Activated CD8-positive, alpha-beta memory T cell treated with anti-CD3 and anti-CD28 coated beads for 24 hours (primary cell): ENCODE results near the gene ARHGEF1.

Source experiments
- DNase-seq: peaks from one replicate; pipeline ENCODE4 v3.0.0-alpha.2; 2020

The ARHGEF1 gene

DNA sequence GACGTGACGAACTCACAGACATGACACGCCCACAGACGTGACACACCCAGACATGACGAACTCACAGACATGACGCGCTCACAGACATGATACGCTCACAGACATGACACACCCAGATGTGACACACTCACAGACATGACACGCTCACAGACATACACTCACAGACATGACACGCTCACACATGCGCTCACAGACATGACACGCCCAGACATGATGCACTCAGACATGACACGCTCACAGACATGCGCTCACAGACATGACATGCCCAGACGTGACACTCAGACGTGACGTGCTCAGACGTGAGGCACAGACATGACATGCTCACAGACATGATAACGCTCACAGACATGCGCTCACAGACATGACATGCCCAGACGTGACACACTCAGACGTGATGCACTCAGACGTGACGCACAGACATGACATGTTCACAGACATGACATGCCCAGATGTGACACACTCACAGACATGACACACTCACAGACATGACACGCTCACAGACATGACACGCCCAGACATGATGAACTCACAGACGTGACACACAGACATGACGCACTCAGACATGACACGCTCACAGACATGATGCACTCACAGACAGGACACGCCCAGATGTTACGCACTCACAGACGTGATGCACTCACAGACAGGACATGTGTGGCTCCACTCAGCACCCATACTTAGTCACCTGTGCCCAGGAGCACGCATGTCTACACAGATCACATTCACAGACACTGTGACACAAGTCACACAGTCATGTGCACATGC is 37.1 kb downstream of the ARHGEF1 start:
- no peak for DNase-seq

DNA sequence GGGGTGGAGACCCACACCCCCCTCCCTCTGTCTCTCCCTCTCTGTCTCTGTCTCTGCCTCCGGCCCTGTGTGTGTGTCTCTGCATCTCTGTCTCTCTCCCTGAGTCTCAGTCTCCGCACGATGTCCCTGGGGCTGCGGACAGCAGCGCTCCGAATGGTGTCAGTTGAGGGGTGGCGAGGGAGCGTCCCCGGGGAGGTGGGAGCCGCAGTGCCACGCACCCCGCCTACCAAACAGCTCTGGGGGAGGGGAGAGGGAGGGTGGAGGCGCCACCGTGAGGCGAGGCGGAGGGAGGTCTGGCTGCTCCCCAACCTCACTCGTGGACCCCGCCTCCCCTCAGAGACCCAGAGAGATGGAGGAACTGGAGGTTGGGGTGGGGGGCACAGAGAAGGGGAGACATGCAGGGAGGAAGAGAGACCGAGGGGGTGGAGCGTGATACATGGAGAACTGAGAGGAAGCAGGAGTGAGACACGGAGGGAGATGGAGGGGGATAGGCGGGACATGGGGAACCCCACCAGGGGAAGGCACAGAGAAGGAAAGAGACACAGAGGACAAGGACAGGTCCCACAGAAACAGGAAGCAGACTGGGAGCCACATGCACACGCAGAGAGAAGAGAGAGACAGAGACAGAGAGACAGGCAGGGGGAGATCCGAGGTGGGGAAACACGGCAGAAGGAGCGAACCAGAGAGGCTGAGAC is 38.0 kb downstream of the ARHGEF1 start:
- no peak for DNase-seq

GRCh38 chr19:41921577-41922576 is 38.9 kb downstream of the ARHGEF1 start:
- no peak for DNase-seq

GRCh38 chr19:41922585-41922984 is 39.6 kb downstream of the ARHGEF1 start:
- no peak for DNase-seq

- no peak for DNase-seq
These were observed 40.2 kb downstream of the ARHGEF1 start for GRCh38 chr19:41923045-41923788.

DNA sequence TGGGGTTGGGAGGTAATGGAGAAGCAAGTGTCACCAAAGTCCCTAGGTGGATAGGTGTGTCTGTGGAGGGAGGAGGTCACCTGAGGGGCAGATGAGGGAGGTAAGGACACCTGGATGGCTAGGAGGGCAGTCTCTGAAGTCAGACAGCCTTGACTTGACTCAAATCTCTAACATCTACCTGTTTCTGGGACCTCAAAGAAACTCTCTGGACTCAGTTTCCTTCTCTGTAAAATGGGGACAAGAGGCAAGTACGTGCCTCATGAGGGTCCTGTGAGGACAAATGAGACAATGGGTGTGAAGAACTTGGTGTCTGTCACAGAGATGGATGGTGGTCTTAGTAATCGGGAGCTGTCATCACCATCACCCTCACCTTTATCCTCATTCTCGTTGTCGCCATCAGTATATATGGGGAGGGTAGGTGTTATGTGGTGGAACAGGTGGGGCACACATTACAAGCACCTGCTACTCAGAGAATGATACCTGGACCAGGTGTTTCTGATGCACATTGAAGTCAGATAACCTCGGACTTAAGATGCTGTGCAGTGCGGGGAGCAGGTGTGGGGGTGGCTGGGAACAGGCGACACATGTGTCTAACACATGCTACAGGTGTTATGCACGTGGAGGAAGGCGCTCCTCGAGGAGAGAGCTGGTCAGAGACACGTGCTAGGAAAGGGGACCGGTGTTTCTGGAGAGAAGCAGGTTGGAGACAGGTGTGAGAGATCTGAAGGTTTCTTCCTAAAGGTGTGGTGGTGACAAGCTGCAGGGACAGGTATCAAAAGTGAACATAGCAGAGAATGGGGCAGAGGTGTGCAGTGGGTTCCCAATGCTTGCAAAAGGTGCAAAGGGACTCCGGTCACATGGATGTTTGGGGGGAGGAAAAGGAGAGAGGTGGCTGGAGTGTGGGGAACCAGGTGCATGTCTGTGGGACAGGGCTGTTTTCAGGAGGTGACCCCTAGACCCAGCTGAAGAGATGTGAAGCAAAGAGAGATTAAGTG is 41.5 kb downstream of the ARHGEF1 start:
- DNase-seq = no peak

DNA sequence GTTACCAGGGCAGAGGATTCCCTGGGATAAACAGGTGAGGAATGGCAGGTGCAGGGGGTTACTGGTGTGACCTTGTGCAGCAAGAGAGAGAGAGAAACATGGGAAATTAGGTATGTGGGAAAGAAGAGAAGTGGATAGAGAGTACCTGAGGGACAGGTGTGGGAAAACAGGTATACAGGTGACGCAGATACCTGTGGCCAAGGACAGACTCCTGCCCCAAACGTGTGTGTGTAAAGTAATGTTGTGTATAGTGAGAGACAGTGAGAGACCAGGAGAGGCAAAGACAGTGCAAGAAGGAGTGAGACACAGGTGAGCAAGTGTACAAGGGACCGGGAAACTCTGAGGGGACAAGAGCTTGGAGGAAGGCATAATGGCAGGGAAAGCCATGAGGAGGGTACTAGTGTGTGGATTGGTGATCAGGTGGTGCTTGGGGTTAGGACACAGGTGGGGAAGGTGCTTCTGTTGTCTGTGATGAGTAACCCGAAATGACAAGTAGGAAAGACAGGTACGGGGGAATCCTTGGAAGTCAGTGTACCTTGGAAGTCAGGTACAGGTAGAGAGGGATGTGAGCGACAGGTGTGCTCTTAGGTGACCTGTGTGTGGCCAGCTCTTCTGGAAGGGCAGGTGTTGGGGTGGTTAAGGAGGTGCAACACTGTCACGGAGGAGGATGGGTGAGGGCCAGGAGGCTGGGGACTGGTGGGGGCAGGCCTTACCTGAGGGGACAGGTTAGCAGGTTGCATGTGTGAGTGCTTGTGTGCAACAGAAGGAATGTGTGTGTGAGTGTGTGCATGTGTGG is 42.4 kb downstream of the ARHGEF1 start:
- DNase-seq = no peak

DNA sequence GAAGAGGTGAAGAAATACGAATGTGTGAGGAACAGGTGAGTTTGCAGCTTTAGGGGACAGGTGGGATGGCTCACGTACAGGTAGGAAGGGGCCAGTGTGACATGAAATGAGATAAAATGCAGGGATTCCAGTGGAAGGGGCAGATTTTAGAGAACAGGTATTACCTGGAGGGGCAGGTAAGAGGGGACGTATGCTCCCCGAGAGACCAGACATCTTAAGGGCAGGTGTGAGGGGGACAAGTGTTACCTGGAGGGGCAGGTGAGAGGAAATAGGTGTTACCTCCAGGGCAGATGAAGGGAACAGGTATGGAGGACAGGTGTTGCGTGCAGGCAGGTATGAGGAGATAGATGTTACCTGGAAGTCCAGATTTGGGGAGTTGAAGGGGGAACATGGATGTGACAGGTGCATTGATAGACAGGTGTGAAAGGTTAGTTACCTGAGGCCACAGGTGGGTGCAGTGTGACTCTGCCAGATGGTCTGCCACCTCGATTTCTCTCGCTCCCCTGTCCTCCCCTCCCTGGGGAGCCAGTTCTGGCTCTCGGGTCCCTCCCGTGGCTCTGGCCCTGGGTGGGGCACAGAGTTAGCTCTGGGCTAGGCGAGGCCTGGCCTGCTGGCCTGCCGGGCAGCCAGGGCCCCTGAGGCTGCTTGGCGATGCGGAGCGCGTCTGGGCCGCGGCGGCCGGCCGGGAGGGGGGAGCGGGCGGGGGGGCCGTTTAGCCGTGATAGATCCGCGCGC is 43.2 kb downstream of the ARHGEF1 start:
- DNase-seq = no peak

GRCh38 chr19:41926763-41927496 is 43.9 kb downstream of the ARHGEF1 start:
- no peak for DNase-seq

GRCh38 chr19:41927497-41928192 is 44.7 kb downstream of the ARHGEF1 start:
- DNase-seq = no peak

GRCh38 chr19:41928221-41928683 is 45.3 kb downstream of the ARHGEF1 start, which contains the start of gene ERFL:
Gene ERFL (minus strand): TSS chr19:41928449. CDS start chr19:41912919, 15,530 bp downstream.
- DNase-seq = no peak

- peak; percentile 78 for DNase-seq
These were observed 46.0 kb downstream of the ARHGEF1 start for GRCh38 chr19:41928754-41929535.

DNA sequence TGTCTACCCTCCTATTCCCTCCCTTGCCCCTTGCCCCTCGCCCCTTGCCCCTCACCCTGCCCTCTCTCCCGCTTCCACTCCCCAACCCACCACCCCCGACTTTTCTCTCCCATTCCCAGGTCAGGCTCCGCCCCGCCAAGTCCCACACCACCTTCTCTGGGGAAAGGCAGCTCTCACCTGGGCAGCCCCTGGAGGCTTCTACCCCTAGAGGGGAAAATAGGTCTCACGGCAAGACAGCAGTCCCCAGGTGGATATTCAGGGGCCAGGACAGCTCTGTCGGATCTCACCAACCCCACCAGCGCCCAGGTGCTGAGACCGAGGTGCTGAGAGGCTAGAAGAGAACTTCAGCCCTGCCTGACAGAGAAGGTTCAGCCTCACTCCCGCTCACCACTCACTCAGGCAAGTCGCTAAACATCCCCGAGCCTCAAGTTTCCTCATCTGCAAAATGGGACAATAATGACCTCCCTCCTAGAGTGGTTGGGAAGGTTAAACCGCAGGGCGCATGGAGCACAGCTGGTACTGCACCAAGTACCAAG is 46.6 kb downstream of the ARHGEF1 start:
- no peak for DNase-seq

- no peak for DNase-seq
These were observed 47.3 kb downstream of the ARHGEF1 start for GRCh38 chr19:41930322-41930722.

- DNase-seq = no peak
These were observed 48.1 kb downstream of the ARHGEF1 start for GRCh38 chr19:41930926-41931592.

- no peak for DNase-seq
These were observed 49.3 kb downstream of the ARHGEF1 start for GRCh38 chr19:41932259-41932719.
